HCT116 (cell line): ENCODE measurements around the gene TMEM91. TPM values are rescaled to one million over a fixed set of nuclear protein-coding genes. Genes with fewer than 3 reads are reported as not detected.
A peak's percentile ranks its signal among the peaks of the same experiment; 100 is the strongest.
"Not testable (repeated sequence)": the region's sequence is repeated elsewhere in the genome, so short reads cannot be mapped to it uniquely, and the experiment has no call there.

Source experiments
- ATAC-seq: fragments of 200-7000 bp; cut with Tn5 transposase; 2 replicates; pipeline ENCODE4 v1.9.1; 2020; ENCODE audit warnings: mild to moderate bottlenecking, moderate library complexity
- BruUV-seq: library from RNA; stranded (reverse); fragments of 400-500 nt; replicated peaks from 2 replicates; lab custom pipeline; 2021; lab: Mats Ljungman, UMichigan
- CTCF ChIA-PET: fragments of 300-600 bp; sonication (Branson Sonifier 250); formaldehyde crosslinking; loops from one replicate; lab custom pipeline; 2021; ENCODE audit warnings: antibody characterized with exemption; lab: Charles Lee
- POLR2A ChIA-PET: fragments of 300-600, 350-600 bp; sonication (Branson Sonifier 250); formaldehyde crosslinking; loops from one replicate; lab custom pipeline; 2021; ENCODE audit warnings: antibody characterized with exemption; lab: Charles Lee
- RAD21 ChIA-PET, 2 experiments: fragments of 300-600 bp; sonication (Branson Sonifier 250); formaldehyde crosslinking; loops; one replicate each; lab custom pipeline; 2023; ENCODE audit warnings: low total read pairs in 2 of 2; ENCODE audit not compliant: uncharacterized antibody in 2 of 2, unreplicated experiment in 2 of 2, low non-redundant PET in 1 of 2; lab: Charles Lee
- DNase-seq: peaks from one replicate; pipeline ENCODE4 v3.0.0-alpha.2; 2010; ENCODE audit warnings: low read depth, low spot score
- H2AFZ ChIP-seq: fragments of 200-600 bp; shearing (Covaris generic), sonication (generic); 2 replicates; pipeline ENCODE4 v1.6.1; 2017; ENCODE audit warnings: low read depth, mixed run types, mixed read lengths, antibody characterized with exemption, low read length; ENCODE audit not compliant: poor library complexity, severe bottlenecking
- H3K27ac ChIP-seq: 2 replicates; pipeline ENCODE4 v1.5.1; 2012; ENCODE audit warnings: low read depth, low read length
- H3K27me3 ChIP-seq: fragments of 200-600 bp; sonication (generic); 2 replicates; pipeline ENCODE4 v1.6.1; 2016; ENCODE audit warnings: mixed run types, low read length, mixed read lengths; ENCODE audit not compliant: insufficient read depth
- H3K36me3 ChIP-seq, 2 experiments: fragments of 200-500 bp in 1 of 2; fragments of 200-600 bp in 1 of 2; sonication (Bioruptor generic) in 1 of 2; sonication (generic) in 1 of 2; 2 replicates each; pipeline versions ENCODE4 v1.5.1 to v1.6.1; 2014 to 2016; ENCODE audit warnings: low read length in 2 of 2, inconsistent platforms in 1 of 2, mixed read lengths in 1 of 2, mixed run types in 1 of 2; ENCODE audit not compliant: insufficient read depth in 2 of 2, control insufficient read depth in 1 of 2
- H3K4me1 ChIP-seq, 2 experiments: fragments of 200-600 bp in 1 of 2; sonication (generic) in 1 of 2; 2 replicates each; pipeline versions ENCODE4 v1.5.1 to v1.6.1; 2012 to 2017; ENCODE audit warnings: low read length in 2 of 2, inconsistent platforms in 1 of 2, mild to moderate bottlenecking in 1 of 2, mixed read lengths in 1 of 2, mixed run types in 1 of 2, moderate library complexity in 1 of 2; ENCODE audit not compliant: insufficient read depth in 2 of 2, control insufficient read depth in 1 of 2
- H3K4me2 ChIP-seq: fragments of 200-600 bp; sonication (generic); 2 replicates; pipeline ENCODE4 v1.6.1; 2017; ENCODE audit warnings: mixed run types, low read length, mixed read lengths
- H3K4me3 ChIP-seq, 2 experiments: fragments of 200-600 bp in 1 of 2; sonication (generic) in 1 of 2; replicated peaks in 1 of 2; 2 replicates each; pipeline ENCODE4 v1.5.1; 2011 to 2016; ENCODE audit warnings: low read length in 2 of 2, control low read depth in 1 of 2, low read depth in 1 of 2, mild to moderate bottlenecking in 1 of 2, mixed read lengths in 1 of 2, mixed run types in 1 of 2
- H3K79me2 ChIP-seq: fragments of 200-600 bp; sonication (generic); 2 replicates; pipeline ENCODE4 v1.6.1; 2017; ENCODE audit warnings: mild to moderate bottlenecking, mixed run types, low read length, moderate library complexity, mixed read lengths; ENCODE audit not compliant: insufficient read depth
- H3K9ac ChIP-seq: fragments of 200-600 bp; sonication (generic); 2 replicates; pipeline ENCODE4 v1.6.1; 2016; ENCODE audit warnings: low read length, mixed read lengths
- H3K9me2 ChIP-seq: fragments of 200-600 bp; sonication (generic), shearing (Covaris generic); 2 replicates; pipeline ENCODE4 v1.6.1; 2017; ENCODE audit warnings: mixed run types, mild to moderate bottlenecking, moderate library complexity; ENCODE audit not compliant: insufficient read depth
- H3K9me3 ChIP-seq, 2 experiments: fragments of 200-500 bp in 1 of 2; fragments of 200-600 bp in 1 of 2; sonication (Bioruptor generic) in 1 of 2; sonication (generic) in 1 of 2; 2 replicates each; pipeline ENCODE4 v1.6.1; 2014 to 2017; ENCODE audit warnings: low read length in 2 of 2, mixed read lengths in 2 of 2, inconsistent platforms in 1 of 2, low read depth in 1 of 2, mild to moderate bottlenecking in 1 of 2, mixed run types in 1 of 2, moderate library complexity in 1 of 2; ENCODE audit not compliant: control insufficient read depth in 1 of 2, insufficient read depth in 1 of 2
- H4K20me1 ChIP-seq: fragments of 200-600 bp; sonication (generic), shearing (Covaris generic); 2 replicates; pipeline ENCODE4 v1.6.1; 2017; ENCODE audit warnings: mixed run types, mild to moderate bottlenecking, moderate library complexity; ENCODE audit not compliant: insufficient read depth
- ELF1 ChIP-seq: IDR thresholded peaks from 2 replicates; pipeline ENCODE4 v1.6.1; 2012; ENCODE audit warnings: low read depth, borderline replicate concordance
- EZH2phosphoT487 ChIP-seq: fragments of 200-600 bp; IDR thresholded peaks from 2 replicates; pipeline ENCODE4 v1.6.1; 2018; ENCODE audit warnings: antibody characterized with exemption, borderline replicate concordance
- FOSL1 ChIP-seq: IDR thresholded peaks from 2 replicates; pipeline ENCODE4 v1.6.1; 2012; ENCODE audit warnings: low read depth
- JUND ChIP-seq: IDR thresholded peaks from 2 replicates; pipeline ENCODE4 v1.6.1; 2012
- RAD21 ChIP-seq: IDR thresholded peaks from 2 replicates; pipeline ENCODE4 v1.6.1; 2012; ENCODE audit warnings: low read depth, mild to moderate bottlenecking
- TCF7L2 ChIP-seq: IDR thresholded peaks from 2 replicates; pipeline ENCODE4 v1.7.0; 2011; ENCODE audit warnings: borderline replicate concordance, inconsistent platforms; ENCODE audit not compliant: insufficient read depth, insufficient read length; ENCODE audit errors: extremely low read depth
- intact Hi-C: fragments of 100-400 bp; cut with micrococcal nuclease; formaldehyde crosslinking; loops from 2 replicates; pipeline ENCODE4 v1.10.0; 2022
- total RNA-seq: library from RNA; stranded (reverse); gene quantifications from one replicate; pipeline ENCODE4 v1.2.1, GENCODE V29; 2021; ENCODE audit not compliant: unreplicated experiment

TMEM91 gene
- total RNA-seq, 1 experiment from 2014 or later, result 4.4 TPM

DNA sequence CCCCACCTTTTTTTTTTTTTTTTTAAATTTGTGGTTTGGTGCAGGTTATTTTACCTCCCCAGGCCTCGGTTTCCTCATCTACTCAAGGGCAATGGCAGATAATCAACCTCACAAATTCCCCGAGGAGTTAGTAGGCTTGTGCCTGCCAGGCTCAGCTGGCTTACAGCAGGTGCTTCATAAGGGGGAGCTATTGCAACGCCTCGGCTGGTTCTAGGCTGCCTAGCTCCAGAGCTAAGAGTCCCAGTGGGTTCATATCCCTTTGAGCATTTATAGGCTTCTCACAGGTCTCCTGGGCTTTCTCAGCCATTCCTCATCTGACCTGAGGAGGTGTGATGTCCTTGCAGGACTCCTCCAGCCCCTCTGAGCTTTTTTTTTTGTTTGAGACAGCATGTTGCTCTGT is 31.9 kb downstream of the TMEM91 start:
- intact Hi-C loops, result no loop called here
- Histone ChIP-seq H3K79me2 (no peaks in the 10 kb centered on the region), H3K9me2 (no peaks in the 10 kb centered on the region), H3K4me1 (peaks cover 11 to 13% of the 10 kb centered on the region in 2 experiments; a peak in 3 of 4 replicates), H2AFZ (no peak overlapping the region), H3K9me3 (no peaks in the 10 kb centered on the region), H3K9ac (no peak overlapping the region), H3K4me2 (no peak overlapping the region), H4K20me1 (no peaks in the 10 kb centered on the region), H3K4me3 (no peak overlapping the region), H3K36me3 (0 out of 4 replicates have a peak, but pooled peaks cover 3% of the 10 kb centered on the region in 2 experiments), H3K27me3 (no peaks in the 10 kb centered on the region), H3K27ac (no peak overlapping the region)
- ChIA-PET POLR2A (no interaction called here), CTCF (interaction anchor here (1.6 kb wide), 1 partner anchor 162 kb away, joined by 3 read pairs; no protein-coding TSS in a partner anchor), RAD21 (no interaction called here)
- BruUV-seq, result no TSS peak
- TF ChIP-seq TCF7L2 (no peak), FOSL1 (no peak), EZH2phosphoT487 (no peak), ELF1 (no peak), JUND (no peak), RAD21 (no peak)
- DNase-seq, result no peak
- ATAC-seq, result no peak

DNA sequence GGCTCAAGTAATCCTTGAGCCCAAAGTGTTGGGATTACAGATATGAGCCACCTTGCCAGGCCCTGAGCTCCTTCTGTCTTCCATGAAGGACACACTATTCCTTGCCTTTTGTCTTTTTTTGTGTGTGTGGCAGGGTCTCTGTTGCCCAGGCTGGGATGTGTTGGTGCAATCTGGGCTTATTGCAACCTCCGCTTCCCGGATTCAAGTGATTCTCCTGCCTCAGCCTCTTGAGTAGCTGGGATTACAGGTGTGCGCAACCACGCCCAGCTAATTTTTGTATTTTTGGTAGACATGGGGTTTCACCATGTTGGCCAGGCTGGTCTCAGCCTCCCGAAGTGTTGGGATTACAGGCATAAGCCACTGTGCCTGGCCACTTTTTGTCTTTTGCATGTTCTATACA is 32.5 kb downstream of the TMEM91 start:
- H3K4me2 ChIP-seq, result peak overlapping the region; percentile 51
- intact Hi-C loops, POLR2A ChIA-PET: not testable (repeated sequence)

More for the DNA sequence above, 32.5 kb downstream of the TMEM91 start:
- peaks cover 11 to 13% of the 10 kb centered on the region in 2 experiments; a peak in 3 of 4 replicates for H3K4me1 ChIP-seq
- H2AFZ ChIP-seq, H3K27me3 ChIP-seq, H3K9me2 ChIP-seq, H3K9me3 ChIP-seq, H3K79me2 ChIP-seq, RAD21 ChIA-PET, H3K27ac ChIP-seq, H3K4me3 ChIP-seq, H3K36me3 ChIP-seq, ATAC-seq, BruUV-seq, H3K9ac ChIP-seq, DNase-seq, H4K20me1 ChIP-seq: not testable (repeated sequence)
- CTCF ChIA-PET, result interaction anchor here (1.6 kb wide), 1 partner anchor 162 kb away, joined by 3 read pairs; no protein-coding TSS in a partner anchor
